ENCODE data around the gene PLIN3. TPM values are rescaled to one million over a fixed set of nuclear protein-coding genes. Genes with fewer than 3 reads are reported as not detected.
"Not testable (repeated sequence)": the region's sequence is repeated elsewhere in the genome, so short reads cannot be mapped to it uniquely, and the experiment has no call there.

The PLIN3 gene
- polyA plus RNA-seq, 5 donors = 34.2 to 54.6 (median 40.5) TPM

GRCh38 chr19:4897146-4897545 lies 29.7 kb upstream of the PLIN3 start:
- DNase-seq = no peak

GRCh38 chr19:4896372-4896771 lies 28.9 kb upstream of the PLIN3 start:
- no peak for DNase-seq

- DNase-seq = not testable (repeated sequence)
Observed at GRCh38 chr19:4892962-4893361, 25.5 kb upstream of the PLIN3 start.

- no peak for DNase-seq
Observed at GRCh38 chr19:4891066-4891465, 23.6 kb upstream of the PLIN3 start.

GRCh38 chr19:4889034-4889815 lies 21.8 kb upstream of the PLIN3 start:
- no peak for DNase-seq

- not testable (repeated sequence) for DNase-seq
Observed at GRCh38 chr19:4887803-4888202, 20.3 kb upstream of the PLIN3 start.

GRCh38 chr19:4884993-4885392 lies 17.5 kb upstream of the PLIN3 start:
- DNase-seq = not testable (repeated sequence)

GRCh38 chr19:4882874-4883273 lies 15.4 kb upstream of the PLIN3 start:
- DNase-seq = not testable (repeated sequence)

- no peak for DNase-seq
Observed at GRCh38 chr19:4879041-4879440, 11.6 kb upstream of the PLIN3 start.

GRCh38 chr19:4878491-4878968 lies 11.1 kb upstream of the PLIN3 start:
- DNase-seq = no peak

- DNase-seq = no peak
Observed at GRCh38 chr19:4877753-4878490, 10.5 kb upstream of the PLIN3 start.

- no peak for DNase-seq
Observed at GRCh38 chr19:4873930-4874329, 6.5 kb upstream of the PLIN3 start.

GRCh38 chr19:4871711-4872110 lies 4.2 kb upstream of the PLIN3 start:
- DNase-seq = no peak

- DNase-seq = no peak
Observed at GRCh38 chr19:4870025-4870700, 2.7 kb upstream of the PLIN3 start.

- DNase-seq = no peak
Observed at GRCh38 chr19:4868286-4868834, 893 bp upstream of the PLIN3 start.

GRCh38 chr19:4866595-4867424 lies 657 bp downstream of the PLIN3 start:
- DNase-seq = peak; percentile 45 to 46

- no peak for DNase-seq
Observed at GRCh38 chr19:4861147-4861546, 6.3 kb downstream of the PLIN3 start.

- DNase-seq = no peak
Observed at GRCh38 chr19:4859697-4860096, 7.8 kb downstream of the PLIN3 start.

GRCh38 chr19:4856468-4856867 lies 11.0 kb downstream of the PLIN3 start:
- not testable (repeated sequence) for DNase-seq

- DNase-seq = not testable (repeated sequence)
Observed at GRCh38 chr19:4853506-4853905, 14.0 kb downstream of the PLIN3 start.

GRCh38 chr19:4852484-4852883 lies 15.0 kb downstream of the PLIN3 start:
- no peak for DNase-seq
